Measurements from ENCODE around the gene SLC11A1.

- no peak for TF ChIP-seq CTCF (IDR thresholded peaks at IDR 0.05)
- no peak for TF ChIP-seq POLR2A (IDR thresholded peaks at IDR 0.05)
These were observed 40.7 kb upstream of the SLC11A1 start for GRCh38 chr2:218341381-218341780.

Data from upper lobe of left lung (tissue), 4 donors.